GM19238 (cell line): ENCODE data around the gene UNC5C.

Experiments
- DNase-seq: peaks from one replicate; pipeline ENCODE4 v3.0.0; 2011; ENCODE audit warnings: low spot score; ENCODE audit not compliant: insufficient read length

The UNC5C gene

DNA sequence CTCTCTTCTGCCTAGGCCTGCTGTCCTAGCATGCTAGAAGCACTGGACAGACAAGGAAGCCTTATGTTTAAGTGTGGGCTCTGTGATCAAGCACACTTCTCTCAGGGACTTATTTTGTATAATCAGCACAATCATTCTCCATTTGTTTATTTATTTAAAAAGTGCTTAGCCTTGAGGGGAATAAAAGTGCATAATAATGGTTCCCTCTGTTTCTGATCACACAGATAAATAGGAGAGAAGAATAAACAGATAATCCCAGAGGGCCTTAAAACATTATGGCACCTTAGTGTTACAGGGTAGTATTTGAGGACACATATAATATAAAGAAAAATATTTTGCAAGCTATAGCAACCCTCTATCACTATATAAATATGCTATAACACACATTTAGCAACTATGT lies 146.5 kb downstream of the UNC5C start:
- no peak for DNase-seq

DNA sequence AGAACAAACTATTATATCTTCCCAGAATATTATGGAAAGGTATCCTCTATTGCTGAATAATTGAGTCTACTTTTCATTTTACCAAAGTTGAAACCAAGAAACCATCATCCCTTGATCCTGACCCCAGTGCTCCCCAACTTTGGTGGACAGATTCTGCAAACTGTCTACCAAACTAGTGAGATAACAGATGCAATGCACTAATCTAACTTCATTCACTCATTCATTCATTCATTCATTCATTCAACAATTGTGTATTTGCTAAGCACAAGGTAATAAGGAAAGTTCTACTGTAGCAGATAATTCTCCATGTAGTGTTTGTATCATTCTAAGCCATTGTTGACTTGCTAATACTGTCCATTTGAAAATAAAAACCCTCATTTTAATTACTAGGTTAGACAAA lies 150.6 kb downstream of the UNC5C start:
- DNase-seq = no peak

DNA sequence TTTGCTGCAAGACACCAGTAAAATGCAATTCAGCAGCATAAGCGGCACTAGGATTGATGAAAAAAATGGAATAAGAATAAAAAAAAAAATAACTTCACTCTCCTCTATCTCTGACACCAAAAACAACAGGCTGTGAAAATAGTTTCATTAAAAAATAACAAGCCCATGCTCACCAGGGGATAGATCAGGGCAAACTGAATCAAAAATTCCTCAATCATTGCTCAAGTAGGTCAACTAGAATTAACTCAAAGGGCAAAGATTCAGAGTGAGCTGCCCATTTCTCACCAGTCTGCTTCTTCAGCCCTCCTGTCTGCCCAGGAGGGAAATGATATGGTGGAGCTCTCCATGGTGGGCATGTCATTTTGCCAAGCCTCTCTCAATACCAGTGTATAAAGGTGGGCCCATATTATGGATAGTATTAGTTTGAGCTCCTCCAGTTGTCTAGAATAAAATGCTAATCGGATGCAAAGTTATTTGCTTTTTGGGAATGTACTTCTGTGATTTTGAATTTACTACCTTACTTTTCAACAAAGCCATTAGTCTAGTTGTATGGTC lies 153.9 kb downstream of the UNC5C start:
- no peak for DNase-seq

DNA sequence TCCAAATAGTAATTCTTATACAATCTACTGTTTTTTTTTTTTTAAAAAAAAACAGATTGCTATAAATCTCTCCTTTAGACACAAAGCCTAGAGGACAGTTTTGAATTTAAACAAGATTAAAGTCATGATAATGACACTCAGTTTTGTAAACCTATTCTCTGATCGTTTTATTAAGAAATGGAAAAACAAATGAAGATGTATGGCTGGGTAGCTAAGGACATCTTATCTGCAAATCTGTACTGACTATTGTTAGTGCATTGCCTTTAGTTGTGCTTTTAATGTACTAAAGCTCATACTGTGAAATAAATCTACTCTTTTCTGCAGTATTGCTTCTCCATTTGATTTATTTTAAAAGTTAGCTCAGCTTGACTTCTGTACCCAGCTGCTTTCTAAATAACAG lies 155.0 kb downstream of the UNC5C start:
- no peak for DNase-seq

DNA sequence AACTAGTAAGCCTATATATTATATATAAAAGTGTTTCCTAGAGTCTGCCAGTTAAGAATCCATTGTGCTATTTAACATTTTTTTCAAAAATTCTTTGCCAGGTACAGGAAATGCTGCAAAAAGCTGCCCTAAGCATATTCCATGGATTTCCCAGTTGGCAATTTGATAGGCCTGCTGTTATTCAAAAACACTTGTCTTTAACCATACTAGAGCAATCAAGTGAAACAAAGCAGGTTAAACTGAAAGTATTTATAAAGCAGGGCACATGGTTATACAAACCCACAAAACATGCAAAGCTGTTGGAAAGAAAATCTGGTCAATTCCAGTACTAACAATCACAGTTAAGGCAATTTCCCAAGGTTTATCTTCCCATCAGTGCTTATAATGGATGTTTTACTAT lies 159.9 kb downstream of the UNC5C start:
- DNase-seq = no peak

DNA sequence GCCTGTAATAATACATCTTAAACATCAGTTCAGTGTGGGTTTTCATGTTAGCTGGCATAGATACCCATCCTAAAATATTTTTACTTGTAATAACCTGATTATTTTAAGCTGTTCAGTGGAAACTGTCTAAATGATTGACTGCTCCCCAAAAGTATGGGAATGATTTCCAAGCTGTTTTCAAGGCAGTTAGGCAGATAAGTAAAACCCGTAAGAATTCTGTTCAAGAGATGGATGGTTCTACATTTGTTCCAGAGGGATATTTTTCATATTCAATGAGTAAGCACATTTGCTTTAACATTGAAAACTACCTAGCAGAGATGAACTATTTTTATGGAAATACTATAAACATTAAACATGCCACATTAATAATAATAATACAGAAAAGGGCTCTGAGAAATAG lies 161.1 kb downstream of the UNC5C start:
- DNase-seq = no peak

DNA sequence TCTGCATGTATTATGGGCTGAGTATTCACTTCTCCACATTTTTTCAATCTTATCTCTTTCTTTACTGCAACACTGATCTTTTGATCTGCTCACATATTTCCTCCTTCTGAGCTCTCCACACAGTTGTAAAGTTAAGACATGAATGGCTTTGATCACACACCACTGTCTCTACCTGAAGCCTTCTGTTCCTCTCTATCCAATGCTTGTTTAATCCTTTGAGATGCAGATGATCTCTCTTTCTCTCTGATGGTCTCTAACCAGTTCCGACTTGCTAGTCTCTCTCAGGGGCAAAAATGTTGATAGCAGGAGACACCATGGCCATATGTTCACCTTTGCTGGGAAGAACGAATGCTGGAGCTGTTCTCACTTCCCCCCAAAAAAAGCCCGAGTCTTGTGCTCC lies 162.4 kb downstream of the UNC5C start:
- DNase-seq = no peak

DNA sequence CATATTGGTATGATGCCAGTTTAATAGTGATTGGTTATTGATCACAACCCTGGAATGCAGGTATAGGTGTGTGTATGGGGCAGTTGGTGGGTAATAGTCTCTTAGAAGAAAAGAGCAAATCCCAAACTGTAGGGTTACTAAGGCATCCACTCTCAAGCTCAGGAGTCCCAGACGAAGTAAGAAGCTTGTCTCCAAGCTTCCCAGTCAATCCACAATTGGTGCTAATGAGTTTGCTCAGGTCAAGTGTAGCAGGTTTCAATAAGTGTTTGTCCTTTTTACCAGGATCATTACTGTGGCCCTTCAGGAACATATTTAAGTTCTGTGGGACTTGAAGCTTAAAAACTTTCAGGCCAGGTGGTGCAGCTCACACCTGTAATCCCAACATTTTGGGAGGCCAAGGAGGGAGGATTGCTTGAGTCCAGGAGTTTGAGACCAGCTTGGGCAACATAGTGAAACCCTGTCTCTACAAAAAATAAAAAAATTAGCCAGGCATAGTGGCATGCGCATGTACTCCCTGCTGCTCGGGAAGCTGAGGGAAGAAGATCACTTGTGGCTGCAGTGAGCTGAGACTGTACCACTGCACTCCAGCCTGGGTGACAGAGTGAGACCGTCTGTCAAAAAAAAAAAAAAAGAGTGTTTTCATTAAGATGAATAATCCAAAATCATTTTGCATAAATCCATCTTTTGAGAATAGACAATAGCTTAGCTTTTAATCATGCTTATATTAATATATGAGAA lies 166.8 kb downstream of the UNC5C start:
- DNase-seq = no peak

DNA sequence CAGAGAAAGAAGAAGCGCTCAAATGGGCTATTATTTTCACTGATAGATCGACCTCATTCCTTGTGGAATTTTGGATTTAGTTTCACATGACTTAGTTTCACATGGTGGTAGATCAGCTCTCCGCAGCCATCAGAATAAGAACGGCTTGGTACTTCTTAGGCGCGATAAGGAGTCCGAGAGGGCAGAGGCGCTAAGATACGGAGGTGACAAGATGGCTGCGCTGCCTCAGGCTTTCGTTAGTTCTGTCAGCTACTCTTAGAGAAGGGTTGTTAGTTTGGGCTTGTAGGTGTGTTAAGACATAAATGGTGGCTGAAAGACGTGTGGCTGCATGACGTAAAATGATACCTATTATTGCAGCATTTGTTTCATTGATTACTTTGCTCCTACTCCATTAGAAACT lies 169.1 kb downstream of the UNC5C start:
- no peak for DNase-seq

DNA sequence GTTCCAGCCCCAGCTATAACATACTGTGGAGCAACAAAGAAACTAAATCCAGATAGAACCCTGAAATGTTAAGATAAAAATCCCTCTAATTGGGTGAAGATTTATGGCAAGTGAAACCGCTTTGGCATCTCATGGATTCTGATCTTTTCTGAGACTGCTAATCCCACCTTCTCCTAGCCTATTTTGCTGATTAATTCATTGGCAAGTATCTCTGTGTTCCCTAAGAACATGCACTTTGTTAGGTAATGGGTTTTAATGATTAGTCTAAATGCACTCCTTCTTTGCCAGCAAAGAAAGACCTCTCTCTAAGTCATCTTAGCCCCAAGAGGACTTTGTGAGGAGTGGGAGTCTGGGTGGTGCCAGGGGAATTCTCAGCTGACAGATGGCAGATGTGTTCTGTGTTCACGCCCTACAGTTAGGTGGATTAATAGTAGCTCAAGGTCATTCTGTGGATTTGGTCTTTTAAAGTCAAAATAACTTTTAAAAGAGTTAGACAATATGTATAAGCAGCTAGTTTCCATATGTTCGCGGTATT lies 171.3 kb downstream of the UNC5C start:
- no peak for DNase-seq

DNA sequence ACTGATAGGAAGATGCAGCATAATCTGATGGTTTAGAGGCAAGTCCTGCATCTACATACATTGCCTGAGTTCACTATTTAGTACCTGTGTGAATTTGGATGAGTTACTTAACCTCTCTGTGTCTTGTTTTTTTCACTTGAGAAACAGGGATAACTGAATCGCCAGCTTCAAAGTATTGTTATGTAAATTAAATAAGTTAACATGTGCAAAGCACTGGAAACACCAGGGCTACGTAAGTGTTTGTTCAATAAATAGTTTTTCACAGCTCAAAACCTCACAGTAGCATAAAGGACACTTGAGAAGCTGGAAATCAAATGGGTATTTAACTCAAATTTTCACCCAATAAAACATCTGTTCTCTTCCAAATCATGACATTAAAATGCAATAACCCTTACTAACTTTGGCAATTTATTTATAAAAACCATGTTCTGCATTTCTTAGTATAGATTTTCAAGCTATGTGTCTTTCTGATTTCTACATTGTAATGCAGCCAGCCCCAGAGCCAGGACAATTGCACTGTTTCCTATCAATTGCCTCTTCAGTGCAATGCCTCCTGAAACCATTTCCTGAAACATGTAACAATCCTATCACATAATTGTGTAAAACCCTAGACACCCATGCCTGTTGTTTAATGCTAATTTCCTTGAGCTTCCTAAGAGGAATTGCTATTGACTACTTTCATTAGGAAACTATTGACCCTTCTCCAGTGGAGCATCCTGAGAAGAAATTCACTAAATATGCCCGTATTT lies 177.1 kb downstream of the UNC5C start:
- no peak for DNase-seq

DNA sequence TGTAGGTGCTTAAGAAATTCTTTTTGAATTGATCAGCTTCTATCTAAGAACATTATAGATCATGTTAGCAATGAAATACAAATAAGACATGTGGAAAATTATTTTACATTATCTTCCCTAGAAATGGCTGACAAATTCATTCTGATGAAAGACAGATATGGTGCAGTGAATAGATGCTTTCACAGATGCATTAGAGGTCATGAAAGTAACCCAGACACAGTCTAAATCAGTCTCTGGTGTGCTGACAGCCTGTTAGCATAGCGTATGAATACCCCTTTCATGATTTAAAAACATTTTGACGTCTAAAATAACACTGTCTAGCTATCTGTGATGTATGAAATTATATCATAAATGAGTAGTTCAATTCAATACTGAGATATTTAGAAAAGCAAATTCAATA lies 180.9 kb downstream of the UNC5C start:
- DNase-seq = no peak

DNA sequence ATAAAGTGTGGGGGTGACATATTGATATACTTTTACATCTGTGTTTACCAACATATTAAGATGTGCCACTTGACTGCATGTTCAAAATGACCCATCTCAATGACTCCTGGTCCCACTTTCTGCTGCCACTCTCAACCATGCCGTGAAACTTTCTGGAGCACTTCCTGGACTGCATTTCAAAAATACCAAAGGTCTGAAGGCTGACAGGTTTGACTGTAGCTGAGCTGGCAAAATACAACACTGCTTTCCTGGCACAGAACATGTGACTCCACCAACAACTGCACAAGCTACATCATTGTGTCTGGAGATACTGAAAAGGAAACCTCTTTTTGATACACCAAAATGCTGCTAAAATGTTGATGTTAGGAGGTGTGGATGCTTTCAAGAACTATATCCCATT lies 184.8 kb downstream of the UNC5C start:
- no peak for DNase-seq

DNA sequence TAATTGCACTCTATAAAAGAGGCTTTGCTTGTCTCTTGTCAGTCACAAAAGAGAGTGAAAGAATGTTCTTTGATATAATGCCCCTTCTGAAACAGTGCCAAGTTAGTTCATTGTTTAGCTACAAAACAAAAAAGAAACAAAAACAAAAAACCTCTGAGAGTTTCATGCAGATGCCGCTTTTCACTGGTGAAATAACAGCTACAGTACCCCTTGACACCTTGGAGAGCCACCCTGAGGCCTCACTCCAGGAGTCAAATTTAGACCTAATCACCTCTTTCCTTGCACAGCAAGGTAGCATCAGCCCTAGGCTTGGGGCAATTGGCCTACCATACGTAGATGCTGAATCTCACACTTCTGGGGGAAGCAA lies 185.2 kb downstream of the UNC5C start:
- DNase-seq = no peak

DNA sequence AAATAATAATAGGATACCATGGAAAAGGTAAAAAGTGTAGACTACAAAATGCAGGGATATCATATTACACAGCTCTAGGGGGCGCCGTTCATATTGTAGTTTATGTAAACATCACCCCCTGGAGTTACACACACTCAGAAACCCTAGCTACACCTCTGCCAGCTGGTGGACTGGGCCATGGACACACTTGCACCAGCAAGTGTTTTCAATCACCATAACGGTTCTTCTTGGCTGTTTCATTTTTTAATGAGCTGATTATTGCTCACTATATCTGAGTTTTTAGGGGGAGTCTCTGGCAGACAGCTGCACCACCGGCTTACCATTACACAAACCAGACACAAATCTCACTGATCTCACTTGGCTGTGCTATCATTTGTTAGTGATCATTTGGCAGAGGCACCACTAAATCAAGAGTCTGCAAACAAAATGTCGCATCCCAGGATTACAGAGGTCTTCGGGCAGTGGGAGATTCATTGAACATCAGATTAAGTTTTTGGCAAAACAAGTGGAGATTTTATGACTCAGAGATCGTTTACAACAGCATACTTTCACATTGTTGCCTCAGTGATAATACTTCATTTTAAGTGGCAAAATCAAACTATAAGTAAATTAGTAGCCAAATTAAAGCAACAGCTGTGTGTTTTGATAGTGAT lies 185.7 kb downstream of the UNC5C start:
- DNase-seq = no peak

DNA sequence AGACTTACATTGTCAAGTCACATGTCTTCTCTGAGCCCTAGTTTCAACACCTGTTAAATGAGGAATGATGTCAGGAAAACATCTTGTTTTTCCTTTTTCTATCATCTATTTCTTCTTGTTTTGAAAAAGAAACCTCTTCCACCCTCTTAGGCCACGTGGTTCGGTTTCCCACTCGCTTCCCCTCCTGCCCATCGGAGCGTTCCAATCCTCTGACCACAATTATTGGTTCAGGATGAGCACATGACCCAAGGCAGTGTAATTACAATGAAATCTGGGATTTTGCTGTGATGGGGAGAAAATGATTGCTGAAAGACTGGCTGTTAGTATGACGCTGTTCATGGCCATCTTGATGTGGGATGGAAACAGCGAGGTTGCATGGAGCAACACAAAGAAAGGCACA lies 186.7 kb downstream of the UNC5C start:
- no peak for DNase-seq

DNA sequence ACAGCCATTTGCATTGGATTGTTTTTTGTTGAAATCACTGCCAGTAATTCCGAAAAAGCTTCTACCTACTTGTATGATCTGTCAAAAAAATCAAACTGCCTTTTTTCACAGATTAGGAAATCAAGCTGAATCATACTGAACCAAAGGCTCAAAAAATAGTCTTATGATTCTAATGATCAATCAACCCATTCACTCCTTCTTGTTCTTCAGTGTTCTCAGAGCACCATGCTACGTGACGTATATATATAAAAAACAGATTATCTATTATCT lies 187.1 kb downstream of the UNC5C start:
- DNase-seq = no peak

DNA sequence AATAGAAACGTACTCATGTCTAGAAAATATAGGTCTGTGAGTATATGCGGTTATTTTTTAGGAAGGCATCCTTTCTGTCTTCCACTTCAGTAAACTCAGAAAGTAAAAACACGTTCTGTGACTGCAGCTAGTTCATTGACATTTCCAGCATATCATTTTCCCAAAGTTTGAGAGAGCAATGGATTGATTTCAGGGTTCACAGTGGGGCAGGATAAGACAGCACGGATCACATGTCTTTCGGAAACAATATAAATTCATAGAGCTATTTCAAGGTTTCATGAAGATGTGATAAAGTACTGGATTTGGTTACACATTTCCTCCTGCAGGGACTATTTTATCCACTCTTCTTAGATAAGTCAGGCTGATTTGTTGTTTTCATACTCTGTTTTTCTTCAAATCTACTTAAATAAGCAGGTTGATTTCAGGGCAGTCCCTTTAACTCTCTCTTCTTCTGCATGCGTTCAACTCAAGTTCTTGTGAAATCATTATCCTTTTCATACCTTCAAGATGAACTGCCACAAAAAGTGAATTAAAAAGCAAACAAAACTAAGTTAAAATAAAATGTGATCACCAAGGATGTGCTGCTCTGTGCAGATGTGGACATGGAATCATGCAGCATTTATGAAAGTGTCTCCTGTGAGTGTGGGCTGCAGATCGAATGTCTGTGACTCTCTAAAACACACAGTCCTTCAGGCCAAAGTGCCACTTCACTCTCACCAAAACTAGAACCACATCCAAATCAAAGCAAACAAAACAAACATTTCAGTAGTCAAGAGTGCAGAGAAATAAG lies 187.7 kb downstream of the UNC5C start:
- DNase-seq = no peak

DNA sequence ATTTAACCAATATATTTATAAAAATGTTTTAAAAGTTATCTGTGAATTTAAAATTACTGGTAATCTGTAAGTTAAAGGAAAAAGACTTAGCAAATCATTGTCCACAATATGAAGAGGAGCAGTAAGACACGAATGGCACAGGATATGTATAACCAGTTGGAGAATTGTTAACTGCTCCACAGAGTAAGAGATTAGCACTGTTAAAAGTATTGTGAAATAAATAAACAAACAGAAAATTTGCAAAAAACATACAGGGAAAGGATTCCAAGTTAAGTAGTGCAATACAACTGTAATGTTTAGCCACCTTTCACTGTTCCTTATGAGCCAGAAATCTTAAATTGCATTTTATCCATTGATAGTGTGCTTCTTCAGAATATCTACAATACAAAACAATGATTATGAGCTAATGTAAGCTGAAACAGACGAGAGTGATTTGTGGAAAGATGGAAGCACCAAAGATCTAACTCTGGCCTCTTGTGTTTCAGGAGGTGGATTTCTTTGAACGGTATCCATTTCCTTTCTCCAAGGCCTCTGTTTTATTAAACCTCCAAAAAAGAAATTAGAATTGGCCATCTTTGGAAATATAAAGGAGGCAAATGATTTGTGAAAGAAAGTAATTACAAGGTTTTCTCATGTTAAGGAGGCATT lies 188.4 kb downstream of the UNC5C start:
- DNase-seq = no peak

DNA sequence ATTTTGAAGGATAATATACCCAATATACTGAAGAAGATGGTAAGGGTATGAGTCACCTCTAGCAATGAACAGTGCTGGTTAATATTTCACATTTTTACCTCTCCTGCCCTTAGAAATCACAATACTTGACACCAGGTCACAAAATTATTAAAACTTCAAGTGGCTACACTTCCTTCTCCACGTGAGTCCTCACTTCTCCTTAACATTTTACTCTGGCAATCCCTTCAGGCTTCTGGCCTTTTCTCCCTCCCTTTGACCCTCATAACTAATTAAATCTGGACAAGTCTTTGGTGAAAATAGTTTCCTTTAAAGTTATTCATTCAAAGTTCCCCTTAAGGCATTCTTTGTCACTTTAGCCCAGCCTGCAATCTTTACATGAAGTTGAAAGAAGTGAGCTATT lies 190.4 kb downstream of the UNC5C start:
- DNase-seq = no peak

DNA sequence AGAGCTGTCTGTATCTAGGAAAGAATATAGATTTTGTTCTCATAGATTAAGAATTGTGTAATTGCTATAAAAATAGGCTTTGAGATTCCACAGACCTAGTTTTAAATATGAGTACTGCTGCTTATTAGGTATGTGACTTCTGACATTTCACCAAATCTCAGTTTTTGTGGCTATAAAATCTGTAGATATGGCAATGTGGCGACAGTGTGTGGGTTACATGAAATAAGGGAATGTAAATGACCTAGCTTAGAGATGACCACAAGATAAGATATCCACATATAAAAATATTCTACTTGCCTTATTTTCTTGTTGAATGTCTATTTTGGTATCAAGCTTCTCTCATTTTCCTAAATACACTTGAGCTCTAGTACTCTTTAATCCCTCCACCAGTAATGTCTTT lies 193.8 kb downstream of the UNC5C start:
- no peak for DNase-seq
